LoVo (cell line): ENCODE measurements around the gene DHX57.
A peak's percentile ranks its signal among the peaks of the same experiment; 100 is the strongest.

Experiments used
- DNase-seq: peaks from one replicate; pipeline ENCODE4 v3.0.0-alpha.2; 2016; ENCODE audit warnings: low spot score

Gene DHX57, protein sequence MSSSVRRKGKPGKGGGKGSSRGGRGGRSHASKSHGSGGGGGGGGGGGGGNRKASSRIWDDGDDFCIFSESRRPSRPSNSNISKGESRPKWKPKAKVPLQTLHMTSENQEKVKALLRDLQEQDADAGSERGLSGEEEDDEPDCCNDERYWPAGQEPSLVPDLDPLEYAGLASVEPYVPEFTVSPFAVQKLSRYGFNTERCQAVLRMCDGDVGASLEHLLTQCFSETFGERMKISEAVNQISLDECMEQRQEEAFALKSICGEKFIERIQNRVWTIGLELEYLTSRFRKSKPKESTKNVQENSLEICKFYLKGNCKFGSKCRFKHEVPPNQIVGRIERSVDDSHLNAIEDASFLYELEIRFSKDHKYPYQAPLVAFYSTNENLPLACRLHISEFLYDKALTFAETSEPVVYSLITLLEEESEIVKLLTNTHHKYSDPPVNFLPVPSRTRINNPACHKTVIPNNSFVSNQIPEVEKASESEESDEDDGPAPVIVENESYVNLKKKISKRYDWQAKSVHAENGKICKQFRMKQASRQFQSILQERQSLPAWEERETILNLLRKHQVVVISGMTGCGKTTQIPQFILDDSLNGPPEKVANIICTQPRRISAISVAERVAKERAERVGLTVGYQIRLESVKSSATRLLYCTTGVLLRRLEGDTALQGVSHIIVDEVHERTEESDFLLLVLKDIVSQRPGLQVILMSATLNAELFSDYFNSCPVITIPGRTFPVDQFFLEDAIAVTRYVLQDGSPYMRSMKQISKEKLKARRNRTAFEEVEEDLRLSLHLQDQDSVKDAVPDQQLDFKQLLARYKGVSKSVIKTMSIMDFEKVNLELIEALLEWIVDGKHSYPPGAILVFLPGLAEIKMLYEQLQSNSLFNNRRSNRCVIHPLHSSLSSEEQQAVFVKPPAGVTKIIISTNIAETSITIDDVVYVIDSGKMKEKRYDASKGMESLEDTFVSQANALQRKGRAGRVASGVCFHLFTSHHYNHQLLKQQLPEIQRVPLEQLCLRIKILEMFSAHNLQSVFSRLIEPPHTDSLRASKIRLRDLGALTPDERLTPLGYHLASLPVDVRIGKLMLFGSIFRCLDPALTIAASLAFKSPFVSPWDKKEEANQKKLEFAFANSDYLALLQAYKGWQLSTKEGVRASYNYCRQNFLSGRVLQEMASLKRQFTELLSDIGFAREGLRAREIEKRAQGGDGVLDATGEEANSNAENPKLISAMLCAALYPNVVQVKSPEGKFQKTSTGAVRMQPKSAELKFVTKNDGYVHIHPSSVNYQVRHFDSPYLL (N-terminal part only)

DNA sequence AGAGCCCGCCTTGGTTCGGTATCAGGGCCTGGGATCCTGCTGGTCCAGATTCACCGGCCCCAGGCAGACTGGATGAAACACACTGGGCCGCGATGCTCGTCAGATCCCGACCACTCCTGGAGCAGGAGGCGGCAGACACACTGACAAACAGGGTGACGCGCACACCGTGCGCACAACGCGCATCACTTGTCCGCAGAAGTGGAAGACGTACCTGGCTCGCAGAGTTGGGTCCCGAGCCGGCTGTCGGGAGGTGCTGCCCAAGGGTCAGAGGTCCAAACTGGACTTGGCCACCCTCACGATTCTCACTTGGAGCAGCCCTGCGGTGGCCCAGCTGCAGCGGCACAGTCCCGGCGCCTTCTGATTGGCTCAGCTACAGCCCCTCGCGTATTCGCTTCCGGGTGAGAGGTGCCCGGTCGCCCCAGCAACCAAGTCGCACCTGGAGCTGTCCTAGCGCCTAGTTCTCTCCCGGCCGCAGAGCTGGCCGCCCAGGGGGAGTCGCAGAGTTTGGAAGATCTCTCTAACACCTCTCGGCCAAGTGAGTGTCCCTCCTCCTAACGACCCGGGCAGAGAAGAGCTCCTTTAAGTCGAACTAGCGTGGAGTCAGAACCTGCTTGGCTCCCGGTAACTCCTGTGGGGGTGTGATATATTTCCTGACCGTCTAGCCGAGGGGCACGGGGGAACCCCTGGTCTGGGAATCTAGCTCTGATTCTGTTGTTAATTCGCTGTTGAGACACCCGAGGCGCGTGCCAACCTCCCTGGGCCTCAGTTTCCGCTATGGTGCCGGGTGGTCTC is at the start of gene DHX57, which contains the start of gene MORN2:
Gene DHX57 (minus strand): TSS at position 359 of the 792 bp plus-strand sequence. CDS start 7,529 bp downstream, outside the sequence.
Gene MORN2 (plus strand): TSS at position 401 of the 792 bp plus-strand sequence.
- peak; percentile 85 for DNase-seq

DNA sequence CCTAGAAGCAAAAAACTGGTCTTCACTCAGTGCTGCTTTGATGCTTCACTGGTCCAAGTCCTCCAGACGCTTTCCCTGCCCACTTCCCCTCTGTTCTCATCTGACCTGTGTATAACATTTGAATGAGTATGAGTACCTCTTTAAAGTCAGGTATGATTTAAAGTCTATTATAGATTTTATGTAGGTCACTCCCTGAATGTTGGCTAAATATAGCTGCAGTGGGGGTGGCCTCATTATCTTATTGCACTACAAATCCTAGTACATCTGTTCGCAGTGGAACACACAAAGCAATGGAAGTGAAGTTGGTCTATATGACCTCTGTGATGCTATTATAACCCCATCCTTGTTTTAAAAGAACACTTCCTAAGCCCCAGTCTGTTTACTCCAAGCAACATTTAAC is 47.2 kb upstream of the DHX57 start:
- DNase-seq: no peak

- no peak for DNase-seq
These were observed 46.7 kb upstream of the DHX57 start for GRCh38 chr2:38922389-38922788.

GRCh38 chr2:38912619-38913018 is 36.9 kb upstream of the DHX57 start:
- no peak for DNase-seq

GRCh38 chr2:38911191-38911590 is 35.5 kb upstream of the DHX57 start:
- no peak for DNase-seq

GRCh38 chr2:38909872-38910271 is 34.1 kb upstream of the DHX57 start:
- DNase-seq: no peak

- no peak for DNase-seq
These were observed 32.2 kb upstream of the DHX57 start for GRCh38 chr2:38907743-38908562.

DNA sequence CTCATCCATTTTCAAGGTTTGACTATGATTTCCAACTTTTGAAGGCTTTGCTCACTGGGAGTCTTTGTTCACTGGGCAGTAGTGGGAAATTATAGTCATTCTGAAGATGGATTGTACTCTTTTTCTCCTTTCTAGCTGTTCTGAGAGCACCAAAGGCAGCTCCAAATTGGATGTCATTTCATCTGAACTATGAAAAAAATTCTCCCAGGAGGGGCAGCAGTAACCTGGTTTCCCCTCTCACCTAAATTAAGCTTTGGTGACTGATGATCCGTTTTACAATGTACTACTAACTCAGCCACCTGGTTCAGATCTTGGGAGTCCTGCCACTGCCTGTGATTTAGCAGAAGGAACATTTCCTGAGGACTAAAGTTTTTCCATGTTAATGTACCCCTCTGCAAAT is 31.5 kb upstream of the DHX57 start:
- DNase-seq: no peak

GRCh38 chr2:38905251-38905650 is 29.5 kb upstream of the DHX57 start:
- DNase-seq: no peak

- no peak for DNase-seq
These were observed 25.0 kb upstream of the DHX57 start for GRCh38 chr2:38900726-38901125.

DNA sequence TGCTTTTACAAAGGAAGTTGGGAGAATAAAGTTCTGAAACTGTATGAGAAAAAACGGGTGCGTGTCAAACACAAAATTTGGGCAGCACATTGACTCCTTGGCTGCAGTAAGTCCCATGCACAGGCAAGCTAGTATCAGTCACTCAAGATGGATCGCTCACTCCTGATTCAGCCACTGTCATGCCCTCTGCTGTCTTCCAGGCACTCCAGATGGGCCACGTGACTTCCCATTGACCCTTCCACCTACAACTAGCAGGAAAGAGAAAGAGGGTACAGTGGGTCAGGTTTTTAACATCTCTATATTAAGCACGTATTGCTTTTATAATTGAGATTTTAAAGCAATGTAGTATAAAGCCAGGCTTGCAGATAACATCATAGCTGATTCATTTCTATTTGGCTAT is 22.5 kb upstream of the DHX57 start:
- no peak for DNase-seq

- DNase-seq: no peak
These were observed 17.1 kb upstream of the DHX57 start for GRCh38 chr2:38892819-38893218.

GRCh38 chr2:38889575-38889974 is 13.8 kb upstream of the DHX57 start, which contains the start of gene ARHGEF33:
Gene ARHGEF33 (plus strand): TSS chr2:38889875. CDS start chr2:38919448, 29,573 bp downstream.
- DNase-seq: no peak

- DNase-seq: no peak
These were observed 13.3 kb upstream of the DHX57 start for GRCh38 chr2:38889045-38889444.

DNA sequence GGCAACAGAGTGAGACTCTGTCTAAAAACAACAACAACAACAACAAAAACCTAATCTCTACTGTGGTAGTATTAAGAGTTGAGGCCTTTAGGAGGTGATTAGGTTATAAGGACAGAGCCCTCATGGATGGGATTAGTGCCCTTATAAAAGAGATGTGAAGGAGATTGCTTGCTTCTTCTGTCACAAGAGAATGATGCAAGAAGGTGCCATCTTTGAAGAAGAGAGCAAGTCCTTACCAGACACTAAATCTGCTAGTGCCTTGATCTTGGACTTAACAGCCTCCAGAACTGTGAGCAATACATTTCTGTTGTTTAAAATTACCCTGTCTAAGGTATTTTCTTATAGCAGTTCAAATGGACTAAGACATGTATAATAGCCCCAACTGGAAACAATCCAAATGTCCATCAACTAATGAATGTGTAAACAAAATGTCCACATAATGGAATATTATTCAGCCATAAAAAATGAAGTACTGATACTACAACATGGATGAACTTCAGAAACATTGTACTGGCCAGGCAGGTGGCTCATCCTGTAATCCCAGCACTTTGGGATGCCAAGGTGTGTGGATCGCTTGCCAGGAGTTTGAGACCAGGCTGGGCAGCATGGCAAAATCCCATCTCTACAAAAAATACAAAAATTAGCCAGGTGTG is 12.3 kb upstream of the DHX57 start:
- no peak for DNase-seq

DNA sequence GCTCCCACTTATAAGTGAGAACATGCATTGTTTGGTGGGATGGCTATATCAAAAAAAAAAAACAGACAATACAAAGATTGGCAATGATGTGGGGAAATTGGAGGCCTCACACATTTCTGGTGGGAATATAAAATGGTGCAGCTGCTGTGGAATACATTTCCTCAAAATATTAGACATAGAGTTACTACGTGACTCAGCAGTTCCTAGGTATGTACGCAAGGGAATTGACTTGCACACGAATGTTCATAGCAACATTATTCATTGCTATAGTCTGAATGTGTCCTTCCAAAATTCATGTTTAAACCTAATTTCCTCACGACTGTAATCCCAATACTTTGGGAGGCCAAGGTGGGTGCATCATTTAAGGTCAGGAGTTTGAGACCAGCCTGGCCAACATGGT is 11.6 kb upstream of the DHX57 start:
- DNase-seq: no peak

- no peak for DNase-seq
These were observed 10.3 kb upstream of the DHX57 start for GRCh38 chr2:38886063-38886462.

GRCh38 chr2:38876407-38876806 is 673 bp upstream of the DHX57 start:
- DNase-seq: no peak

DNA sequence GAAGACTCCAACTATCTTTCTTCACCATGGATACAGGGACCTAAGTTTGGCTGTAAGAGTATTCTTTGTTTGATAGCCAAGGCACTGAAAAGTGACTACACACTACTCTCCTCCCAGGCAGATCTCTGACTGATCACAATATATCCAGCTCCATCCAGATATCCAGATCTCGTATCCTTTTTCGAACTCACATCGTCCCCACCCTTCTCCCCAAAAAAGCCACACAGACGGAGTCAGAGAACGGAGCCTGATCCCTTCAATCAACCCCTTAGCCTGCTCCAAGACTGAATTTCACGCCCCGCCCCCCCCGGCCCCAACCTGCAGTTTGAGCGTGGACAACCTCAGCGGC is 533 bp downstream of the DHX57 start:
- DNase-seq: no peak

GRCh38 chr2:38873763-38874162 is 2.0 kb downstream of the DHX57 start:
- DNase-seq: no peak
